Measurements from ENCODE around the gene ITIH2.
A peak's percentile ranks its signal among the peaks of the same experiment; 100 is the strongest.
"Not testable (repeated sequence)": the region's sequence is repeated elsewhere in the genome, so short reads cannot be mapped to it uniquely, and the experiment has no call there.

The ITIH2 gene

DNA sequence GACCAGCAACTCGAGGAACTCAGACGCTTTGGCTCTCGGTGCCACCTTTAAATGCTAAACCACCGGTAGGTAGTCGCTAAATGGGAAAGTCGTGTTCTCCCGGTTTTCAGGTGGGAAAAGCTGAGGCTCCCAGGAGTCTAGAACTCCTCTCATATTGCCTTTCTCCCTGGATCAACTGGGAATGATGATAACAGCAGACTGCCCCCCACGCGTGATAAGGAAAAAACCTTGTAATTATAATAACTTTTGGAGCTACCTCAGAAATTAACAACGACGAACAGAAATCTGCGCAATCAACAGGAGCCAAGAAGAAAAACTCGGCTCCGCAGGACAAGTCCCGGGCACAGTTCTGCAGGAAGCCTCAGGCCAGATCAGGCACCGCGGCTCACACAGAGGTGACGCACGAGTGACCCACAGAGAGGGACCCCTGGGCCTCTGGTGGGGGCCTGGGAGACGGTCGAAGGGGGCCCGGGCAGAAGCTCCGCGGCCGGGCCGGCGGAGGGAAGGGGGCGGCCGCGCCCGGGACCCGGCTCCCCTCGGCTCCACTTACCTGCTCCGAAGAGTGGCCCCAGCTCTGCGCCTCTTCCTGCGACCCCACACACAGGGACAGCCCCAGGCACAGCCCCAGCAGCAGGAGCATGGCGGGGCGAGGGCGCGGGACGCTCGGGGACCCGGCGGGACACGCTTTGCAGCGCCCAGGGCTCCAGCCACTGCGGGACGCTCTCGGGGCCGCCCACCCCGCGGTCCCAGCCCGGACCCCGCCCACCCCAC lies 36.7 kb upstream of the ITIH2 start, which contains the start of gene ITIH5:
Gene ITIH5 (minus strand): TSS at position 714 of the 771 bp plus-strand sequence. CDS start 74 bp downstream, at position 640.
- H3K4me3 ChIP-seq (ENCODE audit: low read length), result peak within 1 kb of the TSS; percentile 32
- TF ChIP-seq, protein P1, sequence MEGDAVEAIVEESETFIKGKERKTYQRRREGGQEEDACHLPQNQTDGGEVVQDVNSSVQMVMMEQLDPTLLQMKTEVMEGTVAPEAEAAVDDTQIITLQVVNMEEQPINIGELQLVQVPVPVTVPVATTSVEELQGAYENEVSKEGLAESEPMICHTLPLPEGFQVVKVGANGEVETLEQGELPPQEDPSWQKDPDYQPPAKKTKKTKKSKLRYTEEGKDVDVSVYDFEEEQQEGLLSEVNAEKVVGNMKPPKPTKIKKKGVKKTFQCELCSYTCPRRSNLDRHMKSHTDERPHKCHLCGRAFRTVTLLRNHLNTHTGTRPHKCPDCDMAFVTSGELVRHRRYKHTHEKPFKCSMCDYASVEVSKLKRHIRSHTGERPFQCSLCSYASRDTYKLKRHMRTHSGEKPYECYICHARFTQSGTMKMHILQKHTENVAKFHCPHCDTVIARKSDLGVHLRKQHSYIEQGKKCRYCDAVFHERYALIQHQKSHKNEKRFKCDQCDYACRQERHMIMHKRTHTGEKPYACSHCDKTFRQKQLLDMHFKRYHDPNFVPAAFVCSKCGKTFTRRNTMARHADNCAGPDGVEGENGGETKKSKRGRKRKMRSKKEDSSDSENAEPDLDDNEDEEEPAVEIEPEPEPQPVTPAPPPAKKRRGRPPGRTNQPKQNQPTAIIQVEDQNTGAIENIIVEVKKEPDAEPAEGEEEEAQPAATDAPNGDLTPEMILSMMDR (IDR thresholded peaks at IDR 0.05; ENCODE audit: insufficient read depth, low read depth, low read length, missing control alignments), result no peak
- no peak for DNase-seq (ENCODE audit: low read depth)

DNA sequence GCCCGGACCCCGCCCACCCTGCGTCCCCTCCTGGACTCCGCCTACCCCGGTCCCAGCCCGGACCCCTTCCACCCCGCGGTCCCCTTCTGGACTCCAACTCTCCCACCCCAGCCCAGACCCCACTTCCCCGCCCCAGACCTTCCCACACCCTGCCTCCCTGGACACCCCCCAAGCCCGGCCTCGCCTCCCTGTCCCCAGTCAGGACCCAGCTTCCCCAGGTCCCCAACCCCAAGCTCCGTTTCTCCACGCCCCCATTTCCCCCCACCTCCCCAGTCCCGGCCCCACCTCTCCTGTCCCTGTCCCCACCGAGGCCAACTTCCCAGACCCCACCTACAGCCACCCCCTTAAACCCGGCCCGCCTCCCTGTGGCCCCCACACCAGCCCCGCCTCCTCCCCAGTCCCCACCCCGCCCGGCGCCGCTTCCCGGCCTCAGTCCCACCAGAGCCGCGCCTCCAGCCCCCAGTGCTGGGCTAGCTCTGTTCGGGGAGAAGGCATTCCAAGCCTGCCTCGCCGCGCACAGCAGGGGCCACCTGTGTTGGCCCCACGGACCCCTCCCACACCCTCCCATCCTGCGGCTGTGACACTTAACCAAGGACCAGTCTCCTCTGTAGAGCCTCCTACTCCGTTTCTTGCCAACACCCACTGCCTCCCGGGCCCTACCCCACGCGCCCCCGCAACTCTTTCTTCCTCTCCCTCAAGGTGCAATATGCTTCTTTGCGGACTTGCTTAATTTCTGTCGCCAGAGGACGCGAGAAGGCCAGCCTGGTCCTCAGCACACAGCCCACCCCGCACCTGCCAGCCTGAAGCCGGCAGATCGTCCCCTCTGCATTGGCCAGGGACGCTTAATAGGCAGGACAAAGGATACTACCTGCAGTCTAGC lies 35.6 kb upstream of the ITIH2 start:
- no peak overlapping the region for H3K4me3 ChIP-seq (ENCODE audit: low read length)
- no peak for DNase-seq (ENCODE audit: low read depth)
- TF ChIP-seq, protein P1 (IDR thresholded peaks at IDR 0.05; ENCODE audit: insufficient read depth, low read depth, low read length, missing control alignments), result no peak

DNA sequence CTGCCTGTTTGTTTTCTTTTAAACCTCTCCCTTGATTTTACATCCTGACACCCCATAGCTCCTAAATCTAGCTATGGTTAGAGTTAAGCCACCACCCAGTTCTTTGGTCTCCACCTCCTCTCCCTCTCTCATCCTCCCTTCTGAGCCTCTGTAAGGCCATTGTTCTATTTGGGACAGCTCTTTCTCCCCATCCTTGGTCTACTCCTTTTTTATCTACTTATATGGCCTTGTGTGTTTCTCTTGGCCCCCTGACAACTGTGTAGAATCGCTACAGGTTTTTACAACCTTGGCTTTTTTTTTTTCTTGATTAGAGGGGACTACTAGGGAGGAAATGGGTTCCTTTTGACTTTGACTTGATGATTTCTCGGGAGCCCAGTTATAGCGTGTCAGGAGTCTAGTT lies 33.0 kb upstream of the ITIH2 start:
- TF ChIP-seq, protein P1 (IDR thresholded peaks at IDR 0.05; ENCODE audit: insufficient read depth, low read depth, low read length, missing control alignments), result no peak
- DNase-seq (ENCODE audit: low read depth), result no peak
- H3K4me3 ChIP-seq (ENCODE audit: low read length), result no peak overlapping the region

DNA sequence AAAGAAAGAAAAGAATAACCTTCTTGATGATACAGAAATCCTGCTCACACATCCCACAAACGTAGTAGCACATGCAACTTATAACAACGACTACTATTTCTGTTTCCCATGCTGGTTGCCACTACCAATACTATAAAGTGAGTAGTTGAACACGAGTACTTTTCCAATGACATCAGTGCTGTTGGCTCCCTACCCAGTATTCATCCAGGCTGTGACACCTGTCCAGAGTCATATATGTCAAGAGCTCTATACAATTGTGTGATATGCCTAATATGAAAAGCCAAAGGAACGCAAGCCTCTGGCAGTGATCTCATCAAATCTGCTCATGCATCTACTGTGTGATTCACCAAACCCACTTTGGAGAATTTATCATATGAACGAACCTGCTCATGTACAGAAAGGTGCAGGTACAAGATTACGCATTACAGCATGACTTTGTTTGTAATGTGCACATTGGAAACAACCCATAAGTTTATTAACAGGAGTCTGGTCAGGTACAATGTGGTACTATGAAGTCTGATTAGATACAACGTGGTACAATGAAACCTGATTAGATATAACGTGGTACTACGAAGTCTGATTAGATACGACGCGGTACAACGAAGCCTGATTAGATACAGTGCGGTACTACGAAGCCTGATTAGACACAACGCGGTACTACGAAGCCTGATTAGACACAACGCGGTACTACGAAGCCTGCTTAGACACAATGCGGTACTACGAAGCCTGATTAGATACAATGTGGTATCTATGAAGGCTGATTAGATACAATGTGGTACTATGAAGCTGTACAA lies 30.6 kb upstream of the ITIH2 start:
- no peak for DNase-seq (ENCODE audit: low read depth)
- TF ChIP-seq, protein P1 (IDR thresholded peaks at IDR 0.05; ENCODE audit: insufficient read depth, low read depth, low read length, missing control alignments), result no peak
- no peak overlapping the region for H3K4me3 ChIP-seq (ENCODE audit: low read length)

DNA sequence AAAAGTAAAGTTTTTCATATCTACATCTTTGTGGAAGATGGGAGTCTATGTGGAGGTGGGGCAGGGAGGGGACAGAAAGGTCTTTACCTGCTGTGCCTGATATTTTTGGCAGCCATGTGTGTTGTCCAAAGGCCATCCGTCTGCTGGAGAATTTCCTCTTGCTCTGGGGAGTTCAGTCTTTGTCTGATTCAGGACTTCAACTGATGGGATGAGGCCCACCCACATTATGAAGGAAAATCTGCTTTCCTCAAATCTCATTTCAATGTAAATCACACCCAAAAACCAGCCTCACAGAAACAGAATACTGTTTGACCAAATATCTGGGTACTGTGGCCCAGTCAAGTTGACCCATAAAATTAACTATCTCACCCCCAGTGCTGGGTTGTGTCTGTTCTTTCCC lies 23.9 kb upstream of the ITIH2 start:
- DNase-seq (ENCODE audit: low read depth), result no peak
- H3K4me3 ChIP-seq (ENCODE audit: low read length), result no peak overlapping the region
- TF ChIP-seq, protein P1 (IDR thresholded peaks at IDR 0.05; ENCODE audit: insufficient read depth, low read depth, low read length, missing control alignments), result no peak

DNA sequence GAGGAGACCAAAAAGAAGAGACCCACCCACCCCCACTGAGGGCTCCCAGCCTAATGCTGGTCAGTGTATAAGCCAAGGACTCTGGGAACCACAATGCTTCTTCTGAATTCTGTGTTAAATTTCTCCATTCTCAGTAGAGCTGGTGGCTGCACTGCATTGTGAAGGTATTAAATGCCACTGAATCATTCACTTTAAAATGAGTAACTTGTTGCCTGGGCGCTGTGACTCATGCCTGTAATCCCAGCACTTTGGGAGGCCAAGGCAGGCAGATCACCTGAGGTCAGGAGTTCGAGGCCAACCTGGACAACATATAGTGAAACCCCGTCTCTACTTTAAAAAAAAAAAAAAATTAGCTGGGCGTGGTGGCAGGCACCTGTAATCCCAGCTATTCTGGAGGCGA lies 23.0 kb upstream of the ITIH2 start:
- not testable (repeated sequence) for H3K4me3 ChIP-seq (ENCODE audit: low read length)
- peak; percentile 21 for DNase-seq (ENCODE audit: low read depth)
